K562 (cell line): ENCODE data around the gene FAM89B. TPM values are rescaled to one million over a fixed set of nuclear protein-coding genes. Genes with fewer than 3 reads are reported as not detected.

Experiments
- ATAC-seq: fragments of 200-7000 bp; cut with Tn5 transposase; 3 replicates; pipeline ENCODE4 v1.9.1; 2020; ENCODE audit warnings: moderate library complexity
- BruUV-seq: library from RNA; stranded (reverse); fragments of 400-500 nt; replicated peaks from 2 replicates; lab custom pipeline; 2021; lab: Mats Ljungman, UMichigan
- CTCF ChIA-PET: fragments of 300-600 bp; formaldehyde crosslinking; extraction: SDS; loops from one replicate; lab custom pipeline; 2021; ENCODE audit warnings: low intra/inter-chr PET ratio; lab: Yijun Ruan, JAX
- POLR2A ChIA-PET: fragments of 300-600, 350-650 bp; sonication (Branson Sonifier 250); formaldehyde crosslinking; extraction: SDS; loops from one replicate; lab custom pipeline; 2021; ENCODE audit warnings: antibody characterized with exemption, inconsistent platforms; lab: Yijun Ruan, JAX
- DNase-seq, 4 experiments: peaks; one replicate each; pipeline versions ENCODE4 v3.0.0 to v3.0.0-alpha.2; 2011 to 2018; ENCODE audit warnings: low spot score in 3 of 4, mixed read lengths in 3 of 4; ENCODE audit errors: extremely low read depth in 1 of 4
- FAIRE-seq: peaks from 2 replicates; lab custom pipeline; 2011; peaks lifted over from hg19 to GRCh38; lab: Jason Lieb, UNC
- H2AFZ ChIP-seq: 2 replicates; pipeline ENCODE4 v1.6.0; 2011; ENCODE audit warnings: low read depth, low read length, control low read depth, inconsistent platforms
- H3K27ac ChIP-seq: fragments of 200-600 bp; 3 replicates; pipeline ENCODE4 v1.8.0; 2011; ENCODE audit warnings: low read depth, mild to moderate bottlenecking, control low read depth, inconsistent platforms, low read length, moderate library complexity, mixed read lengths; ENCODE audit errors: extremely low read depth
- H3K27me3 ChIP-seq, 2 experiments: fragments of 300-600 bp in 1 of 2; 2 replicates in 1 of 2; 3 replicates in 1 of 2; pipeline versions ENCODE4 v1.6.0 to v1.8.0; 2011; ENCODE audit warnings: inconsistent platforms in 2 of 2, low read length in 2 of 2, mild to moderate bottlenecking in 1 of 2, mixed read lengths in 1 of 2, moderate library complexity in 1 of 2; ENCODE audit not compliant: control insufficient read depth in 2 of 2, insufficient read depth in 2 of 2
- H3K36me3 ChIP-seq: fragments of 300-600 bp; 3 replicates; pipeline ENCODE4 v1.8.0; 2011; ENCODE audit warnings: mild to moderate bottlenecking, low read length, inconsistent platforms; ENCODE audit not compliant: control insufficient read depth, insufficient read depth
- H3K4me1 ChIP-seq, 2 experiments: fragments of 200-600 bp in 1 of 2; replicated peaks in 1 of 2; 2 replicates in 1 of 2; 3 replicates in 1 of 2; pipeline versions ENCODE4 v1.5.1 to v1.8.0; 2011; ENCODE audit warnings: inconsistent platforms in 2 of 2, low read length in 2 of 2, mild to moderate bottlenecking in 1 of 2, mixed read lengths in 1 of 2, moderate library complexity in 1 of 2; ENCODE audit not compliant: control insufficient read depth in 2 of 2, insufficient read depth in 2 of 2
- H3K4me2 ChIP-seq: 2 replicates; pipeline ENCODE4 v1.6.1; 2011; ENCODE audit warnings: low read length, control low read depth, inconsistent platforms, mixed read lengths; ENCODE audit not compliant: insufficient read depth
- H3K4me3 ChIP-seq: fragments of 200-600 bp; sonication (generic), shearing (Covaris generic); 2 replicates; pipeline ENCODE4 v1.5.1; 2016; ENCODE audit warnings: control low read depth, inconsistent platforms
- H3K79me2 ChIP-seq: fragments of 200-600 bp; 3 replicates; pipeline ENCODE4 v1.8.0; 2011; ENCODE audit warnings: low read length, inconsistent platforms; ENCODE audit not compliant: control insufficient read depth, insufficient read depth
- H3K9ac ChIP-seq, 2 experiments: 2 replicates each; pipeline versions ENCODE4 v1.6.0 to v1.6.1; 2011; ENCODE audit warnings: low read depth in 2 of 2, low read length in 2 of 2, control low read depth in 1 of 2, inconsistent platforms in 1 of 2, mild to moderate bottlenecking in 1 of 2, mixed read lengths in 1 of 2; ENCODE audit not compliant: insufficient read depth in 1 of 2
- H3K9me1 ChIP-seq: one replicate; pipeline ENCODE4 v1.6.0; 2011; ENCODE audit warnings: inconsistent platforms, mild to moderate bottlenecking, low read length, moderate library complexity; ENCODE audit not compliant: control insufficient read depth, insufficient read depth
- H3K9me3 ChIP-seq: replicated peaks from 2 replicates; pipeline ENCODE4 v1.5.1; 2011; ENCODE audit warnings: low read depth, low read length, inconsistent platforms; ENCODE audit not compliant: control insufficient read depth, insufficient read depth
- H4K20me1 ChIP-seq: replicated peaks from 2 replicates; pipeline ENCODE4 v1.6.1; 2011; ENCODE audit warnings: low read length, inconsistent platforms, mixed read lengths; ENCODE audit not compliant: control insufficient read depth, insufficient read depth
- CBX3 ChIP-seq, 2 experiments: IDR thresholded peaks; 1 replicate in 1 of 2; 2 replicates in 1 of 2; pipeline ENCODE4 v1.6.1; 2012; ENCODE audit warnings: inconsistent platforms in 2 of 2, low read length in 2 of 2, borderline replicate concordance in 1 of 2, control low read depth in 1 of 2
- E2F6 ChIP-seq, 2 experiments: IDR thresholded peaks; 2 replicates each; pipeline ENCODE4 v1.6.1; 2011; ENCODE audit warnings: borderline replicate concordance in 1 of 2, control low read depth in 1 of 2, low read depth in 1 of 2, low read length in 1 of 2, mild to moderate bottlenecking in 1 of 2, mixed read lengths in 1 of 2, moderate library complexity in 1 of 2; ENCODE audit not compliant: insufficient read depth in 1 of 2, insufficient read length in 1 of 2, poor library complexity in 1 of 2, severe bottlenecking in 1 of 2; ENCODE audit errors: extremely low read depth in 1 of 2
- E4F1 ChIP-seq: fragments of 250-450 bp; sonication (Bioruptor Pico); IDR thresholded peaks from 2 replicates; pipeline ENCODE4 v1.5.0; 2021; ENCODE audit warnings: mild to moderate bottlenecking, borderline replicate concordance
- GTF2E2 ChIP-seq: fragments of 200-800 bp; sonication (Bioruptor generic); IDR thresholded peaks from 2 replicates; pipeline ENCODE4 v1.6.1; 2016; ENCODE audit warnings: missing genetic modification characterization, missing compliant biosample characterization
- ILF3 ChIP-seq: fragments of 450-650 bp; IDR thresholded peaks from 2 replicates; pipeline ENCODE4 v1.6.1; 2018; ENCODE audit warnings: antibody characterized with exemption, mild to moderate bottlenecking, moderate library complexity, borderline replicate concordance
- POLR2G ChIP-seq: fragments of 200-400 bp; formaldehyde crosslinking; IDR thresholded peaks from 2 replicates; pipeline ENCODE4 v1.6.1; 2017; ENCODE audit warnings: low read depth, mild to moderate bottlenecking, antibody characterized with exemption, low read length, moderate library complexity
- RB1 ChIP-seq: fragments of 450-650 bp; IDR thresholded peaks from 2 replicates; pipeline ENCODE4 v1.6.1; 2017; ENCODE audit warnings: low read depth, mild to moderate bottlenecking
- TAF15 ChIP-seq: fragments of 200-400 bp; formaldehyde crosslinking; IDR thresholded peaks from 2 replicates; pipeline ENCODE4 v1.6.1; 2017; ENCODE audit warnings: mild to moderate bottlenecking, low read depth, low read length, moderate library complexity
- XRCC4 ChIP-seq: IDR thresholded peaks from one replicate; pipeline ENCODE4 v1.6.1; 2011; ENCODE audit not compliant: insufficient read depth, insufficient read length; ENCODE audit errors: extremely low read depth
- ZBTB33 ChIP-seq: sonication (generic); formaldehyde crosslinking; IDR thresholded peaks from 2 replicates; pipeline ENCODE4 v1.8.1; 2023; ENCODE audit warnings: mild to moderate bottlenecking, missing genetic modification reagents
- ZFP91 ChIP-seq: sonication (generic); formaldehyde crosslinking; IDR thresholded peaks from 2 replicates; pipeline ENCODE4 v1.8.0; 2022; ENCODE audit warnings: mild to moderate bottlenecking, missing genetic modification reagents
- ZNF217 ChIP-seq: sonication (generic); formaldehyde crosslinking; IDR thresholded peaks from 2 replicates; pipeline ENCODE4 v1.8.0; 2022; ENCODE audit warnings: mild to moderate bottlenecking, missing genetic modification reagents
- WGBS: fragments of 100-300 bp; shearing (Covaris generic); methylation state at CpG from one replicate; pipeline ENCODE4 v1.1.6; 2016; ENCODE audit warnings: low coverage, mixed read lengths; ENCODE audit not compliant: insufficient coverage; ENCODE audit errors: missing lambda C conversion rate; 5-methylcytosine and 5-hydroxymethylcytosine counted together
- in situ Hi-C: fragments of 300-500 bp; cut with MboI; formaldehyde crosslinking; loops from 4 replicates; pipeline ENCODE4 v1.15.0; 2018; ENCODE audit warnings: inconsistent platforms, mixed read lengths
- intact Hi-C: fragments of 100-400 bp; cut with micrococcal nuclease; formaldehyde crosslinking; loops from 2 replicates; pipeline ENCODE4 v1.14.2; 2022
- polyA plus RNA-seq, 8 experiments: library from polyadenylated mRNA; depleted of rRNA in 4 of 8; stranded (reverse) in 5 of 8; unstranded in 3 of 8; fragments of >200 nt; fragmentation: Nextera tagmentation in 2 of 8; fragmentation: Illumina TruSeq in 1 of 8; extraction: Ambion mirVana in 2 of 8; extraction: Trizol in 1 of 8; gene quantifications; 2 replicates each; pipeline versions ENCODE4 v1.2.1 to v1.2.3, GENCODE V29; 2011 to 2014; ENCODE audit warnings: inconsistent platforms in 1 of 8, missing spikeins in 1 of 8
- total RNA-seq, 7 experiments: library from RNA; depleted of rRNA in 6 of 7; stranded (reverse); fragments of >200 nt in 6 of 7; fragmentation: Illumina TruSeq in 2 of 7; extraction: Trizol in 2 of 7; gene quantifications; 2 replicates each; pipeline versions ENCODE4 v1.2.1 to v1.2.3, GENCODE V29; 2011 to 2021; ENCODE audit warnings: low replicate concordance in 1 of 7

FAM89B gene
- total and polyA plus RNA-seq, 9 of the 15 experiments (the other 6 are each of a cell fraction or from before 2014, with no cell fraction given), result 0.32 to 27.6 (median 11.9) TPM

- Histone ChIP-seq H3K36me3 (peaks cover 50% of the 10 kb centered on the region; the same call in 1 of the 3 replicates), H3K4me3 (no peak overlapping the region), H3K79me2 (no peaks in the 10 kb centered on the region; the same call in 2 of the 3 replicates), H3K4me1 (peaks cover 9 to 46% of the 10 kb centered on the region in 2 experiments), H3K27ac (no peak overlapping the region), H3K9me1 (no peaks in the 10 kb centered on the region), H3K27me3 (no peaks in the 10 kb centered on the region), H3K4me2 (no peak overlapping the region), H2AFZ (no peak overlapping the region), H3K9ac (no peak overlapping the region), H4K20me1 (no peaks in the 10 kb centered on the region), H3K9me3 (no peaks in the 10 kb centered on the region)
- BruUV-seq, result no TSS peak
- intact Hi-C loops (no loop called here), in situ Hi-C loops (no loop called here)
- ATAC-seq (no peak), FAIRE-seq (no peak), DNase-seq (no peak)
- ChIA-PET POLR2A (interaction anchor here (0.7 to 6.5 kb wide), 6 partner anchors 8 to 49 kb away, joined by 3 to 48 read pairs (median 5); partner anchors contain the start of genes MALAT1 and SCYL1), CTCF (interaction anchor here (3.1 kb wide), 1 partner anchor 33 kb away, joined by 63 read pairs; the partner anchor contains the start of genes FAM89B and ZNRD2)
- WGBS, result 87% methylated on average over 30 of the region's 92 CpGs
- TF ChIP-seq TAF15 (no peak), ZNF217 (CRISPR knock-in tag) (no peak), E2F6 (IDR thresholded peaks at IDR 0.05; ENCODE audit: borderline replicate concordance in 1 of 2, extremely low read depth in 1 of 2, insufficient read depth in 1 of 2, insufficient read length in 1 of 2, low read depth in 1 of 2, low read length in 1 of 2, poor library complexity in 1 of 2, severe bottlenecking in 1 of 2) (peak in 1 of 2 experiments; percentile 11), XRCC4 (no peak), RB1 (no peak), ZBTB33 (CRISPR knock-in tag) (peak; percentile 78; the same call in 1 of the 2 replicates), ZFP91 (CRISPR knock-in tag) (no peak), GTF2E2 (no peak), CBX3 (IDR thresholded peaks at IDR 0.05; ENCODE audit: borderline replicate concordance in 1 of 2, low read length in 2 of 2) (no peak), POLR2G (peak; percentile 23; the same call in 1 of the 2 replicates), E4F1 (CRISPR knock-in tag) (no peak), ILF3 (no peak)
These were observed 33.2 kb upstream of the FAM89B start for GRCh38 chr11:65538915-65539743.
